NCI-H524 (cell line): ENCODE results near the gene OR2A25.
"Not testable (repeated sequence)": the region's sequence is repeated elsewhere in the genome, so short reads cannot be mapped to it uniquely, and the experiment has no call there.

ENCODE experiments used
- DNase-seq, 2 experiments: peaks; one replicate each; lab custom pipeline; 2025; lab: John Stamatoyannopoulos, UW

OR2A25 gene, protein sequence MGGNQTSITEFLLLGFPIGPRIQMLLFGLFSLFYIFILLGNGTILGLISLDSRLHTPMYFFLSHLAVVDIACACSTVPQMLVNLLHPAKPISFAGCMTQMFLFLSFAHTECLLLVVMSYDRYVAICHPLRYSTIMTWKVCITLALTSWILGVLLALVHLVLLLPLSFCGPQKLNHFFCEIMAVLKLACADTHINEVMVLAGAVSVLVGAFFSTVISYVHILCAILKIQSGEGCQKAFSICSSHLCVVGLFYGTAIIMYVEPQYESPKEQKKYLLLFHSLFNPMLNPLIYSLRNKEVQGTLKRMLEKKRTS

DNA sequence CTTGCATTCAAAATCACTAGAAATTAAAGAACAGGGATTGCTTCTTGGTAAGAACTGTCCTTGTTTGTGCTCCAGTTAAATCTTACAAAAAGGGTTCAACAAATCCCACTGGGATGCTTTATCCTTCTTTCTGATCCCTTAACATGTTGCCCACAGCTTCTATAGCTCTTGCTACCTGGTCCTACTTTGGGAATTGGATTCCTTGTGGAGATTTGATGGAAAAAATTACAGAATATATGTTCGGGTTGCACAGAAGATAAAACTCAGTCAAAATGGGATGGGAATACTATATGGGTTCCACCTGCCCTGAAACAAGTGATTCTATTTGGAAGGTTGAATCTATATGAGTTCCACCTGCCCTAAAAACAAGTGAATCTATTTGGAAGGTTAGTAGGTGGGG, at the start of gene OR2A25:
TSS of gene OR2A25 (plus strand) at position 301 of the 400 bp plus-strand sequence. CDS start 4,409 bp downstream, outside the sequence.
- no peak for DNase-seq

DNA sequence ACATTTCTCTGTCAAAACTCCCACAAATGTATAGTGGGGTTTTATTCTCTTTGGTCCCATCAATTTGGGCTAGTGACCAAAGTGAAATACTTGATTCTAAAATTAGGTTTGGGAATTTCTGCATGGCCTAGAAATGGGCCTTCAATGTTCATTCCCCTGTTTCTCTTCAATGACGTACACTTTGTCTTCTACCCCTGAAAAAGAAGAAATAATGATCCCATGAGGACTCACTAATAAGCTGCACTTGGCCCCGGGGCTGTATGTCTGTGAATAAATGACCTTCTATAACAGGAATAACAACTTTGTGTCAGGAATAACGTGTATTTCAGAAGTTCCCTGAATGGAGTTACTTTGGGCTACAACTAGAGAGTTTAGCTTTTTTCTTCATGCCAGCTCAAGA, 49.3 kb upstream of the OR2A25 start:
- no peak for DNase-seq

DNA sequence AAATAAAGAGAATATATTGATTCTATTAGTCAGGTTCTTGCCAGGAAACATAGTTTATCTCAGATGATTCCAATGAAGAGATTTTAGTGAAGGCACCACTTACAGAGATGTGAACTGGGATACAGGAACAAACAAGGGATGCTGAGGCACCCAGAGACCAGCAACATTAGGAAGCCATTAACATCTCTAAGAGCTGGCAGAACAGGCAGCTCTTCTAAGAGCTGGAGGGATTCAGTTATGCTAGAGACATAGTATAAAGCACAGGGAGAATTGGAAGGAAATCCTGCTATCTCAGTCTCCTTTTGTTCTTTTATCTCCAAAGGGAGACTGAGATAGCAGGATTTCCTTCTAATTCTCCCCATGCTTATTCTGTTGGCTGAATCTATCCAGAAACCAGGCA, 47.4 kb upstream of the OR2A25 start:
- no peak for DNase-seq

DNA sequence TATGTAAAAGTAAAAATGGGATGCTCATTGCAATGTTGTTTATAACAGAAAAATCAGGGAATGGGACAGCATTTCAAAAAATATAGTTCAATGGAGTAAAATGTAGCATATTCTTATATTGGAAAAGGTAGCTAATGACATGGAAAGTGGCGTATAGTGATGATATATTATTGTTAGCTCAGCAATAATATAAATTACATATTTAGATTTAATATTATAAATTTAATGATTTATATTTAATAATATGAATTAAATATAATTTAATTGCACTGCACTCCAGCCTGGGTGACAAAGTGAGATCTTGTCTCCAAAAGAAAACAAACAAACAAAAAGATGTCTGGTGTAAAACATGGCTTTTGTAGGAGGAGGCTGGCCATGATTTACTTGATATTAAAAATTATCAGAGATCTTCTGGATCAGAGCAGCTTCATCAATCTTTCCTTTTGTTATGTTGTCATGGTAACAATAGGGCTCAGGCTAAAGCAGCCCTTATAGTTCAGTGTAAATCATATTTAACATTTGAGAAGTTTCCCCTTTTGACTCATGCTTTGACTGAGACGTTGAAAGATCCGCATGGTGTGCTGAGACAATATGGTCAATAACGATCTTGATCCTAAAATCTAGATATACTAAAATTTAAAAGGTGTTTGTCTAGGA, 46.3 kb upstream of the OR2A25 start:
- no peak for DNase-seq

DNA sequence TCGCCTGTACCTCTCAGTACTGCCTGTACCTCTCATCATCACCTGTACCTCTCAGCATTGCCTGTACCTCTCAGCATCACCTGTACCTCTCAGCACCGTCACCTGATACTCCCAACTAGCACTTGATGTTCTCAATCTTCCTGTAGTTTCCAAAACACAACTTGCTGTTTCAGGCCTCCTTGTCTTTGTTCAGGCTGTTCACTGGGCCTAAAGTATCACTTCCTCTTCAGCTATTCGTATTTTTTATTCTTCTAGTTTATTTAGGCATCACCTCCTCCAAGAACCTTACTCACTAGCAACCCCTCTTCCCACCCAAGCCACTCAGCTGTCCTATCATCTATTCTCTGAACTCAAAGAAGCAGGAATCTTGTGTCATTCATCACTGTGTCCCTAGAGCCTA, 45.4 kb upstream of the OR2A25 start:
- DNase-seq, result no peak

DNA sequence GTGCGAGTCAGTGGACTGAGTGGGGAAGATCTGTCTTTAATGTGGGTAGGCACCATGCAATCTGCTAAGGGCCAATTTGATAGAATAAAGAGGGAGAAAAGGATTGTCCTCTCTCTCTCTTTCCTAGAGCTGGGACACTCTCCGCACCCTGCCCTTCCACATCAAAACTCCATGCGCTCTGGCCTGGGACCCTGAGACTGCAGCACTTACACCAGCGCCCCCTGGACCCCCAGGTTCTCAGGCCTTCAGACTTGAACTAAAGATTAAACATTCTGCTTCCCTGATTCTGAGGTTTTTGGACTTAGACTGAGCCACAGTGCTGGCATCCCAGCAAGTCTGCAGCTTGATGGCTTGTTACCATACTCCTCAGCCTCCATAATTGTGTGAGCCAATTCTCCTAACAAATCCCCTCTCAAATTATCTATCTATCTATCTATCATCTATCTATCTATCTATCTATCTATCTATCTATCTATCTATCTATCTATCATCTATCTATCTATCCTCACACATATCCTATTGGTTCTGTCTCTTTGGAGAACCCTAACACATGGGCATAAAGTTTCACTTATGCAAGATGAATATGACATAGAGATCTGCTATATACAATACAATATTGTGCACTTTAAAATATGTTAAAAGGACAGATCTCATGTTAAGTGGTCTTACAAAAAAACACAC, 43.3 kb upstream of the OR2A25 start:
- DNase-seq, result no peak

DNA sequence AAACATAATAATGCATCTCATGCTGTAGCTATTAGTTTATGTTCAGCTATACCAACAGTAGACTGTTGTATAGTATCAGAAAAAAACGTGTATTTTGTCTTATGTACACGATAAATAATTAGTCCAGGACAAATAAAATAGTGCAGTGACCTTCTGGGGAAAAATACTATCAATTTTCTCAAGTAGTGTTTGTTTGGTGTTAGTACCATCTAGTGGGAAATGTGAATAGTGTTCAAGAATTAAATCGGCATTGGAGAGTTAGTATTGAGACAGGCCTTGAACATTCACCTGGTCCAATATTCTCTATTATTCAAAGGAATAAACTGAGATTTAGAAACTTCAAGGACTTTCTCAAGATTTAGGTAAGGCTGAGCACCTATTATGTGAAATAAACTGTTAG, 42.5 kb upstream of the OR2A25 start:
- peak in 1 of 2 experiments; percentile 13 for DNase-seq

DNA sequence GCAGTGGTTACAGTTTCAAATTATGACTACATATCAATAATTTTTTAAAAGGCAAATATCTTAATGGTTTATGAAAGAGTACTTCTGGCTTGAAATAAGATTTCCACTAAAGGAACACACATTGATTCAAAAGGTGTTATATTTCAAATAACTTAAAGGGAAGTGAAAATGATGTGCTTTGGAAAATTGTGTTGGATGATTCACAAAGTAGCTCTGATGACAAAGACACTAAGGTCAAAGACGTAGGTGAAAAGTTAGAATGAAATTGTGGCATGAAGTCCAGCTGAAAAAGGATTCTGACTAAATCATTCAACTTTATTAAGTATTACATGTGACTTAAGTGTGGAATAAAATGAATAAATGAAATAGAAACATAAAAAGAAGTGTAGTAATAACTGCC, 41.6 kb upstream of the OR2A25 start:
- no peak for DNase-seq

DNA sequence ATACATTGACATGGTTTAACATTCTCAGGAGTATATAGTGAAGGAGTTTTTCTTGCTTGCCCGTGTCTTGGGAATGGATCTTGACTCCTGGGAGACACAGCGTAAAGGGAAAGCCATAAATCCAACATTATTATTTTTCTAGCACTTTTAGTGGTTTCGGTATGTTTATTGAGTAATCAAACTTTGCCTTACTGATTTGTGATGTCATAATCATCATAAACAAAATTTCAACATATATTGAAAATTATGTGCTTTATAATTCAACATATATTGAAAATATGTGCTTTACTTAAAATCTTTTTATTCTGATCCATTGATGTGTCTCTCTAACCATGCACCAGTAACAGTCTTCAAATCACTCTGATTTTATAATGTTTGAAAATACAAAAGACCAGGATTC, 41.1 kb upstream of the OR2A25 start:
- no peak for DNase-seq

DNA sequence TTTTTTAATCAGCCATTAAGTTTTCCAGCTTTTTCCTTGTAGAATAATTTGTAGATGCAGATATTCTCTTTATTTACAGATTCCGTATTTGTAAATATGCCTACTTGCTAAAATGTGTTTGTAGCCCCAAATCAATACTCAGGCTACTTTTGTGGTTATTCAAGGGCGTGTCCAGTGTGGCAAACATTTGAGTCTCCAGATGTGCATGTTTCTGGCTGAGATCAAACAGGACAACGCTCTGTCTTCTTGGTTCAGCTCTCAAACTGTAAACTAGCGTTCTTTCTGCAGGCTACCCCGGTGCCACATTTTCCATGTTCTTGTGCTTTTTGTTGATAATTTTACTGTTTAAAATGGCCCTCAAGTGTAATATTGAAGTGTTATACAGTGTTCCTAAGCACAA, 37.1 kb upstream of the OR2A25 start:
- DNase-seq, result no peak

DNA sequence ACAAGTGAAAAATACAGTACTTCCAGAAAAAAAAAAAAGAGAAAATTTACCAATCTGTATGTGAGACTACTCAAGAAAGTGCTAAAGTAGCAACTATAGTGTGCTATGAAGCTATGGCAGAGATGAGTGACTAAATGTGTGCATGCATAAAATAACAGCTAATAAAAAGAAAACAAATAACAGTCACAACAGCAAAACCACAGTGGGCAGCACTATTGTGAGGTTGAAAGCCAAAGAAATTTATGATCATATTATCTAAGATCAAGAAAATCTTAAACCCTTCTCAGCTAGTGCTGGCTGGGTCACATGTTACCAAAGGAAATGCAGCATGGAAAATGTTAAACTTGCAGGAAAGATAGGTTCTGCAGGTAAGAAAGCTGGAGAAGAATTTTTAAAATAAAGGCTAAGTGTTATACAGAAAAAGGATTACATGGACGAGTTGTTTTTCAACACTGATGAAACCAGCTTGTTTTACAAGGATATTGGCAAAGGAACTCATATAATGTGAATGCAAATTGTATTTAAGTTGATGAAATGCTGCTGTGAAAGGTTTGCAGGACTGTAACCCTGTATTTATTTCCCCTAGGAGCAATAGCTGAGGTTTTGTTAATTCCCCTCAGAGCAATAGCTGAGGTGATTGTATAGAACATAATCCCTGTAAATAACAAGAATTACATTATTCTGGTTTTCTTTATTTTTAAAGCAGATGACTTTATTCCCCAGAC, 36.5 kb upstream of the OR2A25 start:
- DNase-seq, result no peak

DNA sequence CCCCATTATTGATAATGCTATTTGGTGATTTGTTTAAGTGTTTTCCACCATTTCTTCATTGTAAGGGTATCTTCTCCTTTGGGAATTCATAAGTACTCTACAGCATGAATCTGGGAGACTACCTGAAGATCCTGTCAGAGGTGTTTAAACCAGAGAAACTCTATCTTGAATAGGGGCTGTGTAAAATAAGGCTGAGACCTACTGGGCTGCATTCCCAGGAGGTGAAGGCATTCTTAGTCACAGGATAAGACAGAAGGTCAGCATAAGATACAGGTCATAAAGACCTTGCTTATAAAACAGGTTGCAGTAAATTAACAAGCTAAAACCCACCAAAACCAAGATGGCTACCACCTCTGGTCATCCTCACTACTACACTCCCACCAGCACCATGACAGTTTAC, 34.2 kb upstream of the OR2A25 start:
- DNase-seq, result no peak

DNA sequence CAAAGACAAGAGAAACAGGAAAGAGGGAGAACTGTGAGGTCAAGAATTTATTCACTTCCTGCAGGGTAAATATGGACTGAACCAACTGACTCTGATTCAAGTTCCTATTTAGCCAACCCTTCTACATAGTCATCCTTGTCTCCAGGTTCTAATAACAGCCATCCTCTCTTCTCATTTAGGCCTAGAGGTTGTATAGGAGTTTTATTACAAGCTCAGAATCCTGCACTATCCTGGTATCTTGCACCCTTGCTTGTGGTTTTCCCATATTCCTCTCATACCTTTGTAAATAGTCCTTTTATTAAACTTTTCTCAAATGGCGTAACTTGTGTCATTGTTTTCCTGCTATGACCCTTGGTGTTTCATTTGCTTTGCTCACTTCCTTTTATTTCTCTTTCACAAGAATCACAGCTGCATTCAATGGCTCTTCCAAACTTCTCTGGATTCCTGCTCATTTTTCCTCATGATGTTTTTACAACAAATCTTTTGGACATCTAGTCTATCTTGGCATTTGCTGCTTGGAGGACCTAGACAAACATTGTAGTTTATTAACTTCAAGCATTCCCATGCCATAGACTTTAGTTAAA, 33.2 kb upstream of the OR2A25 start:
- no peak for DNase-seq

DNA sequence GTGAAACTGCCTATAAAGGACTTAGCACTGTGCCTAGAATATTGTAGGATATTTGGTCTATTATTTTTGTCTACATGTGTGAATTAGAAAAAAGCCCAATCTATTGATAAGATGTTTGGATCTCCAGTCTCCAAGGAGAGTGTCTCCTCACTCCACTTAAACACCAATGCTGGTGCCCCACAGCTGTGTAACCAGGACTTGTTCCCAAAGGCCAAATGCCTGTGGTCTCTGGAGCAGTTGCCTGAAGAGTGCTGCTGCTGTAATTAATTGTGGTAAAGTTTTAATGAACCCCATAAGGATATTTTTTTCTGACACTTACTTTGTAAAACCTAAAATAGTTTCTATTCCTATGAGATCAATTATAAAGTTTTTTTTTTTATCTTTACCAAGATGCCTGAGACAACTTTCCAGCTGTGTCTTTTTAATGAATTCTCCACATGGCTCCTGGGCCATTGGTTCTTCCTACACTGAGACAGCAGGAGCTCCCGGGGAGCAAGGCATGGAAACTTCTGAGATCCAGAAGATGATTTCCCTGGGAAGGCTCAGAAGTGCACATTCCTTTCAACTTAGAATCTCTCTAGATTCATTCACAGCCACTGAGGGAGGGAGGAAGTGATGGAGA, 32.1 kb upstream of the OR2A25 start:
- no peak for DNase-seq

DNA sequence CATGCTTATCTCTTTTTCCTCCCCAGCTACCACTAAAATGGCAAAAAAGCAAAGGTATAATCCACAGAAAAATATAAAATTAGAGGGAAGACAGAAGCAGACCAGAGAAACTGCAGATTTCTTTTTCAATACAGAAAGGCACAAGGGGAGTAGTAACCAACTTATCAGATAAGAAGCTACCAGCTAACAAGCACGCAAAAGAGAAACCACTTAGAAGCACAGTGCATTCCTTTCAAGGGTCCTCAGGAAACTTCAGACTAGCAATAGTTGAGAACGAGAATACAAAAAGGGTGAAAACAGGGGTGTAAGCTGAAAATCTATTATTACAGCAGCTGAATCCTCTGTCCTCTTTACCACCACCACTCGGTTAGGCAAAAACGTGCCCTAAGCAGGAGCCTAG, 30.7 kb upstream of the OR2A25 start:
- no peak for DNase-seq

DNA sequence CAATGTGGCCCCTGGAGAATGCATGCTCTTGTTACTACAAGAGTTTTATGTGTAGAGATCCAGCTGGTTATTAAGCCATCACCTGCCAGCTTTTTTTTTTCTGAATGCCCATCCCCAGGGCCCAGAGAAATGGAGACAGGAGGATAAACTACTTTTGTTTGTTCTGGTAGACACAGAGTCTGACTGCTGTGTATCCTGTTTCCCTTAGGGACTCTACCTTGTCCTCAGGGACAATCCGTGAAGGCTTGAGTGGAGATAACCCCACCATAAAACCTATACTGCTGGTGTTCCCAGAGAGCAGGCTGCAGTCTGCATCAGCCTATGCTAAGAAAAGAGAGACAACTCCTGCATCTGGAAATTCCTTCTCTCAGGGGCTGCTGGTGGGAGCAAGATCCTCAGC, 21.0 kb upstream of the OR2A25 start, which contains the start of gene OR2A5:
TSS of gene OR2A5 (plus strand) at position 301 of the 400 bp plus-strand sequence. CDS start 1,454 bp downstream, outside the sequence.
- DNase-seq, result no peak

DNA sequence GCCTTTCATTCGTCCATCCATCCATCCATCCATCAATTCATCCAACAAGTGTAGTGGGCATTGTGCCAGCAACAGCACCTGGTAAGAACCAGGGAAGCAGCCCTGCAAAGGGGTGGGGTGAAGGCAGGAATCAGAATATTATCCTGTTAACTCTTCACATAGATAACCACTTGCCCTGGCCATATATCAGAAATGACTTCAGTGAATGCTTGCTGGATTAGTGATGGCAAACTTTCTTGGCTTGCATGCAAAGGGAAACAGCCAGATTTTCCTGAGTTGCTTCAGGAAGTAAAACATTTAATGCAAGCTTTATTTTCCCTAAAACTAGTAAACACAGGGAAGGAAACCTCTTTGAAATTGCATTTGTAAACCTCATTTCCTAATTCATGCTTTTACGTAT, 20.1 kb upstream of the OR2A25 start:
- no peak for DNase-seq

DNA sequence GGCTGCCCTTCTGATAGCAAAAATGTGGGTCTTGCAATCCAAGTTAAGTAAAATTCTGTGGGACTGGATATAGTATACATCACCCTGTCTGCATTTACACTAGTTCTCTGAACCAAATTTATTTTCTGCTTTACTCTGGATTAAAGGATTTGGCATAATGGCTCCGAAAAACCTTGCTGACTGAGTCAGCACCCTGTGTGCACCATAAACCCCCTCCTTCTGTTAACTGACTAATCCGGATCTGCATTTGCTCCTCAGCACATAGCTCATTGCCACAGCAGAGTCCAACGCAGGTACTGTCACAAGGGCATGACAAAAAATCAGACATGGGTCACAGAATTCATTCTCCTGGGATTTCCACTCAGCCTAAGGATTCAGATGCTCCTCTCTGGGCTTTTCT, 19.5 kb upstream of the OR2A25 start:
- DNase-seq, result peak; percentile 6 to 36

DNA sequence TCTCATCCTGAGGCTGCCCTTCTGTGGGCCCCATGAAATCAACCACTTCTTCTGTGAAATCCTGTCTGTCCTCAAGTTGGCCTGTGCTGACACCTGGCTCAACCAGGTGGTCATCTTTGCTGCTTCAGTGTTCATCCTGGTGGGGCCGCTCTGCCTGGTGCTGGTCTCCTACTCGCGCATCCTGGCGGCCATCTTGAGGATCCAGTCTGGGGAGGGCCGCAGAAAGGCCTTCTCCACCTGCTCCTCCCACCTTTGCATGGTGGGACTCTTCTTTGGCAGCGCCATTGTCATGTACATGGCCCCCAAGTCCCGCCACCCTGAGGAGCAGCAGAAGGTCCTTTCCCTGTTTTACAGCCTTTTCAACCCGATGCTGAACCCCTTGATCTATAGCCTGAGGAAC, 18.7 kb upstream of the OR2A25 start:
- DNase-seq, result not testable (repeated sequence)

DNA sequence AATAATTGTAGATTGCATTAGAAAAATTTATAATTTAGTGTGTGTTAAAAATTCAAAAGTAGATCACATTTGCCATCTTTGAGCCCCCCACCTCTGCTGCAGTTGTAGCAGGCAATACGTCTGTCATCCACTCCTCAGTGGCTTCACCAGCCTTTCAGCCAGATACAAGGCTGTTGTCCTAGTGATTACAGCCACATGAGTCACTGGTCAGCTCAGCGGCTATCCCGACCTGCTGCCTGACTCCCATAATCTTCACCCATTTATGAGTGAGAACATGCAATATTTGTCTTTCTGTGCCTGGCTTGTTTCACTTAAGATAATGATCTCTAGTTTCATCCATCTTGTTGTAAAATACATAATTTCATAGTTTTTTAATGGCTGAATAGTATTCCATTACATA, 11.7 kb upstream of the OR2A25 start:
- no peak for DNase-seq

DNA sequence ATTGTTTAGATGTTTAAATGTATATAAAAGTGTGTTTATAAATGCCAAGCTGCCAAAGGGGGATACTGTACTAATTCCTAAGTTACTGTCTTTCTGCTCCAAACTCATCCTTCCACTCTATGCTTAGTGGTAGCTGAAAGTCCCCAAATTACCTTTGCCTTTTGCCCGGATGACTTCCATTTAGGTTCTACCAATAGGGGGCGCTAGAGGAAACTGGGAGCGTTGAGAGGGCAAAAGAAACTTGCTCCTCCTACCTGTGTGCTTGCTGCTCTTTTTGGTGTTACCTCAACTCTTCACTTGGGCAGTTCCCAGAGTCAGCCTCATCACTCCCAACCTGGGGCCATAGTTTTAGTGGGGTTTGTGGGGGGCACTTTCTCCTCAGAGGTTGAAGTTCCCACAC, 5.9 kb upstream of the OR2A25 start:
- no peak for DNase-seq

DNA sequence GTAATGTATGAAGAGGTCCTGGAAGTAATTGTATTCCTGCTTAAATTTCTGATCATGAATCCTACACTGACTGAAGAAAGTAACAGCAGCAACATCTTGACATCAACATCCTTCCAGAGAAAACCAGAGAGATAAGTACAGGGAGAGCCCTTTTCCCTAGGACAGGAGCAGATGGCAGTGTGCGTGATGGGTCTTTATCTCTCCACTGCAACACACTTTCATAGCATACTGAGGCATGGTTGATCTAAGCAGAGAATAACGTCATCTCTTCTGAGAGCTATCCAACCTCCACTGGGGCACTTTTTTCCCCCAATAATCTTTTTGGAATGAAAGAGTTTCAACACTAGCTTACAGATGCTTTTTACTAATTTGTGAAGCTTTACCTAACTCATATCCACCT, 342 bp downstream of the OR2A25 start:
- DNase-seq, result peak in 1 of 2 experiments; percentile 12
